ENCODE data around the gene TMPRSS5. TPM values are rescaled to one million over a fixed set of nuclear protein-coding genes. Genes with fewer than 3 reads are reported as not detected.

TMPRSS5 gene
- total and polyA plus RNA-seq, 7 experiments from 2014 or later: 0.50 to 1.5 (median 0.97) TPM; not detected in 2

DNA sequence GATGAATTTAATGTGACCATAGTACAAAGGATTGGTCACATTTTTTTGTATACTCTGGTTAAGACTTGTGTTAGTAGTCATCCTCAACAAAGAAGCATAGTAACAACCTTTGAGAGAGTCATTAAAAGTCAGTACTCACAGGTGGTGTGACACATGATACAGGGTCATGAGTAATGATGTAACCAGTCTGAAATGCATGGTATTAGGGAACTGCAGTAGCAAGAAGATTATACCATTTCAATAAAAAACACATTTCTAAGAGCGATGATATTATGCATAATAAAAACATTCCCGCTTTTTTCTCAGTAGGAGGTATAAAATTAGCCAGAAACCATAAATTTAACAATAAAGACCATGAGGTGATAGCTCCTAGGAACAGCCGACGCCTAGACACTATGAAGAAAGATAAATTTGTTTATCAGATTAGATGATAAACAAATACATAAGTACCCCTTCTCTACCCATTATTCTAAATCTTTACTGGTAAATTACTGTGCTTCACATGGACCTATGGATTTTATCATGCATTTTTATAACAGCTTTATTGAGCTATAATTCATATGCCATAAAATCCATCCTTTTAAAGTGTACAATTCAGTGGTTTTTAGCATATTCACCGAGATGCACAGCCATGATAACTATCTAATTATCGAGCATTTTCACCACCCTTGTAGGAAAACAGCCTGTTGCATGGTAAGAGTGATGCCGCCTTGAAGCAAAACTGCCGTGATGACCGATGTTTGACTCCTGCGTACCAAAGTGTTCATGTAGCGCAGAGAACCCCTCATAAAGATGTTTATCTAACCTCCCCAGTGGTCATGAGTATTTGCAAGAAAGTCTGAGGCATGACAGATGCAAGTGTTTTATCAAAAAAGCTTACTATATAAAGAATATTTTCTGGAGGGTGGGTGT is 41.8 kb downstream of the TMPRSS5 start:
- Mint-ChIP-seq H3K9me3 (peaks cover 0 to 48% (median 16%) of the 10 kb centered on the region in 11 donors), H3K27ac (no peak overlapping the region), H3K4me3 (no peak overlapping the region), H3K4me1 (no peaks in the 10 kb centered on the region), H3K36me3 (peaks cover 0 to 3% (median 0%) of the 10 kb centered on the region in 5 donors), H3K27me3 (peaks cover 0 to 32% (median 30%) of the 10 kb centered on the region in 5 donors)
- ChIA-PET POLR2A (no interaction called here), CTCF (no interaction called here)
- Histone ChIP-seq H3K4me3 (ENCODE audit: low read length) (no peak overlapping the region), H3K4me1 (ENCODE audit: control insufficient read depth in 2 of 2, insufficient read depth in 2 of 2, low read length in 2 of 2) (no peaks in the 10 kb centered on the region), H3K27ac (ENCODE audit: low read depth, low read length) (no peak overlapping the region), H3K27me3 (ENCODE audit: control insufficient read depth in 2 of 2, insufficient read depth in 2 of 2, low read length in 2 of 2) (peaks cover 0 to 3% of the 10 kb centered on the region in 2 donors), H3K9me3 (ENCODE audit: control insufficient read depth in 2 of 3, low read length in 3 of 3) (no peaks in the 10 kb centered on the region), H3K36me3 (ENCODE audit: control insufficient read depth in 2 of 3, insufficient read depth in 3 of 3, low read length in 3 of 3) (no peaks in the 10 kb centered on the region)
- DNase-seq: no peak
- no peak for ATAC-seq
- intact Hi-C loops (cut with micrococcal nuclease): no loop called here

DNA sequence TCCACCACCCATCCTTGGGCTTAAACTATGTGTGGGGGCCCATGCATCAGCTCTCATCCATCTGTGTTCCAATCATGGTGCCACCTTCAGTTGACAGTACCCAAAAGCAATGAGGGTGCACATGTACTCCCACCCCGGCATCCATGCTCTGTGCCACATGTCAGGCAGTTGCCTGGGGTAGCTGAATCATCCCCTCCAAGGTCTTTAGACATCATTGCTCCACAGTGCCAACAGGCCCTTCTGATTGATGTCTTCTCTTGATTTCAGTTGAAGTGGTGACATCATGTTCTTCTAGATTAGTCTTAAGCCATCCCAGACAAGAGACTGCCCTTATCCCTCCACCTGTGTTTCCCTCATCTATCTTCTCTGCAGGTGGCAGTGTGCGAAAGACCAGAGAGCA is 42.5 kb downstream of the TMPRSS5 start:
- ChIA-PET POLR2A (no interaction called here), CTCF (no interaction called here)
- H3K36me3 ChIP-seq (ENCODE audit: control insufficient read depth in 2 of 3, insufficient read depth in 3 of 3, low read length in 3 of 3): no peaks in the 10 kb centered on the region
- Mint-ChIP-seq H3K9me3 (peaks cover 0 to 46% (median 16%) of the 10 kb centered on the region in 11 donors), H3K4me3 (no peak overlapping the region), H3K27me3 (peaks cover 0 to 27% (median 26%) of the 10 kb centered on the region in 5 donors), H3K4me1 (no peaks in the 10 kb centered on the region), H3K36me3 (peaks cover 0 to 3% (median 0%) of the 10 kb centered on the region in 5 donors), H3K27ac (no peak overlapping the region)
- peaks cover 0 to 3% of the 10 kb centered on the region in 2 donors for H3K27me3 ChIP-seq (ENCODE audit: control insufficient read depth in 2 of 2, insufficient read depth in 2 of 2, low read length in 2 of 2)
- intact Hi-C loops (cut with micrococcal nuclease): no loop called here
- H3K4me1 ChIP-seq (ENCODE audit: control insufficient read depth in 2 of 2, insufficient read depth in 2 of 2, low read length in 2 of 2): no peaks in the 10 kb centered on the region
- no peak overlapping the region for H3K4me3 ChIP-seq (ENCODE audit: low read length)
- no peaks in the 10 kb centered on the region for H3K9me3 ChIP-seq (ENCODE audit: control insufficient read depth in 2 of 3, low read length in 3 of 3)
- DNase-seq (no peak), ATAC-seq (no peak)
- no peak overlapping the region for H3K27ac ChIP-seq (ENCODE audit: low read depth, low read length)

DNA sequence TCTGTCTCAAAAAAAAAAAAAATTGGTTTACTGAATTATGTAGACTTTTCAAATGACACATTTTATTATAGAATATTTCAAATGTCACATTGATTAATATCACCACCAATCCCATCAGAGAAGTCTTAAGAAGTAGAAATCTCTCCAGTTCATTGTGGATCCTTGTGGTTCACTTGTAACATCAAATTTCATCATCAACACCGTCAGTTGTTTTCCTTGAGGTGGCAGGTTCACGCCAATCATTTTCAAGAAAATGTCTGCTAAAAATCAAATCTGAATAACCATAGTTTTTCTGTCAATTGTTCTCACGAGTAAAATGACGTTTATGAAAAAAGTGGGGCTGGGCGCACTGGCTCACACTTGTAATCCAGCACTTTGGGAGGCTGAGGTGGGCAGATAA is 50.3 kb downstream of the TMPRSS5 start:
- Mint-ChIP-seq H3K4me3 (no peak overlapping the region), H3K4me1 (peaks cover 0 to 2% (median 0%) of the 10 kb centered on the region in 7 donors), H3K36me3 (no peaks in the 10 kb centered on the region), H3K27ac (no peak overlapping the region), H3K27me3 (peaks cover 0 to 27% (median 17%) of the 10 kb centered on the region in 5 donors), H3K9me3 (peaks cover 0 to 30% (median 10%) of the 10 kb centered on the region in 11 donors)
- ChIA-PET CTCF (no interaction called here), POLR2A (no interaction called here)
- H3K36me3 ChIP-seq (ENCODE audit: control insufficient read depth in 2 of 3, insufficient read depth in 3 of 3, low read length in 3 of 3): no peaks in the 10 kb centered on the region
- H3K4me1 ChIP-seq (ENCODE audit: control insufficient read depth in 2 of 2, insufficient read depth in 2 of 2, low read length in 2 of 2): no peaks in the 10 kb centered on the region
- no peak overlapping the region for H3K27ac ChIP-seq (ENCODE audit: low read depth, low read length)
- no peaks in the 10 kb centered on the region for H3K9me3 ChIP-seq (ENCODE audit: control insufficient read depth in 2 of 3, low read length in 3 of 3)
- intact Hi-C loops (cut with micrococcal nuclease): no loop called here
- DNase-seq (no peak), ATAC-seq (no peak)
- H3K27me3 ChIP-seq (ENCODE audit: control insufficient read depth in 2 of 2, insufficient read depth in 2 of 2, low read length in 2 of 2): no peaks in the 10 kb centered on the region
- H3K4me3 ChIP-seq (ENCODE audit: low read length): no peak overlapping the region

DNA sequence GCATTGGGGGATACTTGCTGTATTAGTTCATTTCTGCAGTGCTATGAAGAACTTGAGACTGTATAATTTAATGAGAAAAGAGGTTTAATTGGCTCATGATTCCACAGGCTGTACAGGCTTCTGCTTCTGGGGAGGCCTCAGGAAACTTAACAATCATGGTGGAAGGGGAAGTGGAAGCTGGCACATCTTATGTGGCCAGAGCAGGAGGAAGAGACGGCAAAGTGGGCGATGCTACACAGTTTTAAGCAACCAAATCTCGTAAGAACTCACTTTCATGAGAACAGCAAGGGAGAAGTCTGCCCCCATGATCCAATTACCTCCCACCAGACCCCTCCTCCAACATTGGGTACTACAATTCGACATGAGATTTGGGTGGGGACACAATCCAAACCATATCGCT is 55.1 kb downstream of the TMPRSS5 start:
- no peaks in the 10 kb centered on the region for H3K9me3 ChIP-seq (ENCODE audit: control insufficient read depth in 2 of 3, low read length in 3 of 3)
- POLR2A ChIA-PET: no interaction called here
- H3K27ac ChIP-seq (ENCODE audit: low read depth, low read length): no peak overlapping the region
- CTCF ChIA-PET: no interaction called here
- H3K36me3 Mint-ChIP-seq: no peaks in the 10 kb centered on the region
- peaks cover 0 to 30% (median 10%) of the 10 kb centered on the region in 11 donors for H3K9me3 Mint-ChIP-seq
- no peaks in the 10 kb centered on the region for H3K4me1 ChIP-seq (ENCODE audit: control insufficient read depth in 2 of 2, insufficient read depth in 2 of 2, low read length in 2 of 2)
- peaks cover 0 to 29% (median 17%) of the 10 kb centered on the region in 5 donors for H3K27me3 Mint-ChIP-seq
- intact Hi-C loops (cut with micrococcal nuclease): no loop called here
- ATAC-seq (no peak), DNase-seq (no peak)
- H3K4me3 ChIP-seq (ENCODE audit: low read length): no peak overlapping the region
- H3K4me3 Mint-ChIP-seq: no peak overlapping the region
- no peak overlapping the region for H3K27ac Mint-ChIP-seq
- H3K36me3 ChIP-seq (ENCODE audit: control insufficient read depth in 2 of 3, insufficient read depth in 3 of 3, low read length in 3 of 3): no peaks in the 10 kb centered on the region
- no peaks in the 10 kb centered on the region for H3K27me3 ChIP-seq (ENCODE audit: control insufficient read depth in 2 of 2, insufficient read depth in 2 of 2, low read length in 2 of 2)
- H3K4me1 Mint-ChIP-seq: peaks cover 0 to 2% (median 0%) of the 10 kb centered on the region in 7 donors

DNA sequence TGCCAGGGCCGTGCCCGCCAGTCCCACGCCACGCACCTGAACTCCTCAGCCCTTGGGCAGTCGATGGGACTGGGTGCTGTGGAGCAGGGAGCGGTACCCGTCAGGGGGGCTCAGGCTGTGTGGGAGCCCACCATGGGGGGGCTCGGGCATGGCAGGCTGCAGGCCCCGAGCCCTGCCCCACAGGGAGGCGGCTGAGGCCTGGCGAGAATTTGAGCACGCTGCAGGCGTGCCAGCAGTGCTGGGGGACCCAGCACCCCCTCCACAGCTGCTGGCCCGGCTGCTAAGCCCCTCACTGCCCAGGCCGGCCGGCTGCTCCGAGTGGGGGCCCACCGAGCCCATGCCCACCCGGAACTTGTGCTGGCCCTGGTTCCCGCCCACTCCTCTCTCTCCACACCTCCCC is 56.8 kb downstream of the TMPRSS5 start:
- Mint-ChIP-seq H3K27me3 (peaks cover 0 to 34% (median 17%) of the 10 kb centered on the region in 5 donors), H3K4me1 (peaks cover 0 to 2% (median 0%) of the 10 kb centered on the region in 7 donors), H3K27ac (no peak overlapping the region), H3K9me3 (peaks cover 0 to 30% (median 10%) of the 10 kb centered on the region in 11 donors), H3K36me3 (no peaks in the 10 kb centered on the region), H3K4me3 (no peak overlapping the region)
- ATAC-seq: no peak
- Histone ChIP-seq H3K27me3 (ENCODE audit: control insufficient read depth in 2 of 2, insufficient read depth in 2 of 2, low read length in 2 of 2) (no peaks in the 10 kb centered on the region), H3K9me3 (ENCODE audit: control insufficient read depth in 2 of 3, low read length in 3 of 3) (no peaks in the 10 kb centered on the region), H3K4me1 (ENCODE audit: control insufficient read depth in 2 of 2, insufficient read depth in 2 of 2, low read length in 2 of 2) (no peaks in the 10 kb centered on the region), H3K36me3 (ENCODE audit: control insufficient read depth in 2 of 3, insufficient read depth in 3 of 3, low read length in 3 of 3) (no peaks in the 10 kb centered on the region), H3K4me3 (ENCODE audit: low read length) (no peak overlapping the region), H3K27ac (ENCODE audit: low read depth, low read length) (no peak overlapping the region)
- DNase-seq: no peak
- intact Hi-C loops (cut with micrococcal nuclease): no loop called here
- POLR2A ChIA-PET: no interaction called here
- CTCF ChIA-PET: no interaction called here

DNA sequence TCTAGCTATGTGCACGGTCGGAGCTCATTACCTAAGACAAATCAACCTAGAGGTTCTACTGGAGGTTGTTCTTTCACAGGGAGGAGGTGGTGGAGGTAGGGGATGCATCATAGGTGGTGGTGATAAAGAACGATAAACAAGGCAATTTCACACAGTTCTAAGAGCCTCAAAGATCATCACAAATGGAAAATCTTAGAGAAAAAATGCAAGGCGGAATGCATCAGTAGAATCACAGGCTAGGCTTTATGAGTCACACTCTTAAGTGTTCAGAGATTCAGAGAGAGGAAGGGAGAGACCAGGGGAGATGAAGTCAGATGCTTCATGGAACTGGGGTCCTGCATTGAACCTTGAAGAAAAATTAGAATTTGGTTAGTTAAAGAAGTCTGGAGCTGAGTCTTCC is 58.3 kb downstream of the TMPRSS5 start:
- peaks cover 0 to 24% (median 7%) of the 10 kb centered on the region in 11 donors for H3K9me3 Mint-ChIP-seq
- Histone ChIP-seq H3K9me3 (ENCODE audit: control insufficient read depth in 2 of 3, low read length in 3 of 3) (no peaks in the 10 kb centered on the region), H3K4me1 (ENCODE audit: control insufficient read depth in 2 of 2, insufficient read depth in 2 of 2, low read length in 2 of 2) (no peaks in the 10 kb centered on the region), H3K27me3 (ENCODE audit: control insufficient read depth in 2 of 2, insufficient read depth in 2 of 2, low read length in 2 of 2) (no peaks in the 10 kb centered on the region), H3K4me3 (ENCODE audit: low read length) (no peak overlapping the region), H3K36me3 (ENCODE audit: control insufficient read depth in 2 of 3, insufficient read depth in 3 of 3, low read length in 3 of 3) (no peaks in the 10 kb centered on the region), H3K27ac (ENCODE audit: low read depth, low read length) (no peak overlapping the region)
- intact Hi-C loops (cut with micrococcal nuclease): no loop called here
- no peak for DNase-seq
- no peak overlapping the region for H3K27ac Mint-ChIP-seq
- no peaks in the 10 kb centered on the region for H3K36me3 Mint-ChIP-seq
- no peak overlapping the region for H3K4me3 Mint-ChIP-seq
- POLR2A ChIA-PET: no interaction called here
- H3K4me1 Mint-ChIP-seq: peaks cover 0 to 2% (median 0%) of the 10 kb centered on the region in 7 donors
- ATAC-seq: no peak
- H3K27me3 Mint-ChIP-seq: peaks cover 0 to 23% (median 16%) of the 10 kb centered on the region in 5 donors
- CTCF ChIA-PET: interaction anchor here (0.6 kb wide), 1 partner anchor 272 kb away, joined by 3 read pairs; no protein-coding TSS in a partner anchor

Measured in naive thymus-derived CD4-positive, alpha-beta T cell (primary cell).